Kidney glomerular epithelial cell (primary cell): ENCODE results near the gene STX18.
"Not testable (repeated sequence)": the region's sequence is repeated elsewhere in the genome, so short reads cannot be mapped to it uniquely, and the experiment has no call there.

ENCODE experiments used
- DNase-seq: peaks from one replicate; lab custom pipeline; 2025; lab: John Stamatoyannopoulos, UW

Gene STX18

DNA sequence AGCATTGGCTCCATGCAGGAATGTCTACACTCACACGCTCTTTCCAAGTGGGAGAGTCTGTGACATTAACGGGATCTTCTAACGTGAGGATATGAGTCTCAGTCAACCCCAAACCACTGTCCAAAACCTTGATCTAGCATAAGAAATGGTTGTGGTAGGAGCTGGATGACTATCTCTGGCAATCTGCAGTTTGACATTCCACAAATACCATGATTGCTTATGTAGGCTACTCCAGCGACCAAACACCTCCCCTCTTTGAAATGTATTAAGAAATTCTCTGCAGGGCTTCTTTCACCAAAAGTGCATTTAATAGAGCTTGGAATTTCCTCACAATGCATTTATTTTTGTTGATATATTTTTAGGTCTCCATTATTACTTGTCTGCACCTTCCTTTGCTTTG lies 14.1 kb upstream of the STX18 start:
- DNase-seq, result peak; percentile 49

DNA sequence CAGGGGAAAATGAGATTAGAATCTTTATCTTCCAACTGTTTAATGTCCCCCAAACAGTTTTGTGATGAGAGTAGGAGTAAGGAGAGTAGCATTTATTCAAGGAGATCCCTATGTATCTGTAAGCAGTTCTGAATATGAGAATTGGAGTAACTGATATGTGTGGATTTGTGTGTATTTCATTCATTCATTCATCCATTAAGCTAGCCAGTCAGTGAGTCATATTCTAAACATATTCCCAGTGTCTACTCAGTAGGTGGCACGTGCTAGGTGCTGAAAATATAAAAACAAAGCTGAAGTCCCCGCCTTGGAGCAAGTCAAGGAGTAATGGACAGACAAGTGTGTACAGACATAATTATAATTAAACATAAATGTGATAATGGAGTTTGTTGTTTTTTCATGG lies 12.4 kb upstream of the STX18 start:
- DNase-seq, result no peak

DNA sequence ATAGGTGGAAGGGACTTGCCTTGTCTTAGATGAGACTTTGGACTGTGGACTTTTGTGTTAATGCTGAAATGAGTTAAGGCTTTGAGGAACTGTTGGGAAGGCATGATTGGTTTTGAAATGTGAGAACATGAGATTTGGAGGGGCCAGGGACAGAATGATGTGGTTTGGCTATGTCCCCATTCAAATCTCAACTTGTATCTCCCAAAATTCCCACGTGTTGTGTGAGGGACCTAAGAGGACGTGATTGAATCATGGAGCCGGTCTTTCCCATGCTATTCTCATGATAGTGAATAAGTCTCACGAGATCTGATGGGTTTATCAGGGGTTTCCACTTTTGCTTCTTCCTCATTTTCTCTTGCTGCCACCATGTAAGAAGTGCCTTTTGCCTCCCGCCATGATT lies 10.2 kb upstream of the STX18 start:
- not testable (repeated sequence) for DNase-seq

DNA sequence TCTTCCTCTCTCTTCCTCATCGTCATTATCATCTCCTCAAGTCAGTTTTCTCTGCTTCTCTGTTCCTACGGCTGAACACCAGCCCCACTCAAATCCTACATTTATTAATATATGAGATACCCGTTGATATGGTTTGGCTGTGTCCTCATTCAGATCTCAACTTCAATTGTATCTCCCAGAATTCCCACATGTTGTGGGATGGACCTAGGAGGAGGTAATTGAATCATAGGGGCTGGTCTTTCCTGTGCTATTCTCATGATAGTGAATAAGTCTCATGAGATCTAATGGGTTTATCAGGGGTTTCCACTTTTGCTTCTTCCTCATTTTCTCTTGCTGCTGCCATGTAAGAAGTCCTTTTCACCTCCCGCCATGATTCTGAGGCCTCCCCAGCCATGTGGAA lies 8.3 kb upstream of the STX18 start:
- not testable (repeated sequence) for DNase-seq

DNA sequence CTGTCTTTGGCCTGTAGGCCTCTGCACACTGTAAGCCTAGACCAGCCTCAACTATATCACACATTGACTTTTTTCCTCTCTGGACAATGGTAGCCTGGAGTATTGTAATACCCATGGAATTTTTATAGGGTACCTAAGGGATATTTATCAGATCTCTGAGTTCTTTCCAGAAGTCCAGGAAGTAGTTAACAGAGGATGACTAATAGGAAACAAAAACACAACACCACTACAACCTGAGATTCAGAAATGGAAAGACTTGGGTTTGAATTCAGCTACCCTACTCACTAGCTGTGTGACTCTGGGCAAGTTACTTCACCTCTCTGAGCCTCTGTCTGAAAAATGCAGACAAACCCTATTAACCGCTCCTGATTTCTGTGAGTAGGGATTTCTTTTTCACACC lies 7.7 kb upstream of the STX18 start:
- DNase-seq, result no peak

DNA sequence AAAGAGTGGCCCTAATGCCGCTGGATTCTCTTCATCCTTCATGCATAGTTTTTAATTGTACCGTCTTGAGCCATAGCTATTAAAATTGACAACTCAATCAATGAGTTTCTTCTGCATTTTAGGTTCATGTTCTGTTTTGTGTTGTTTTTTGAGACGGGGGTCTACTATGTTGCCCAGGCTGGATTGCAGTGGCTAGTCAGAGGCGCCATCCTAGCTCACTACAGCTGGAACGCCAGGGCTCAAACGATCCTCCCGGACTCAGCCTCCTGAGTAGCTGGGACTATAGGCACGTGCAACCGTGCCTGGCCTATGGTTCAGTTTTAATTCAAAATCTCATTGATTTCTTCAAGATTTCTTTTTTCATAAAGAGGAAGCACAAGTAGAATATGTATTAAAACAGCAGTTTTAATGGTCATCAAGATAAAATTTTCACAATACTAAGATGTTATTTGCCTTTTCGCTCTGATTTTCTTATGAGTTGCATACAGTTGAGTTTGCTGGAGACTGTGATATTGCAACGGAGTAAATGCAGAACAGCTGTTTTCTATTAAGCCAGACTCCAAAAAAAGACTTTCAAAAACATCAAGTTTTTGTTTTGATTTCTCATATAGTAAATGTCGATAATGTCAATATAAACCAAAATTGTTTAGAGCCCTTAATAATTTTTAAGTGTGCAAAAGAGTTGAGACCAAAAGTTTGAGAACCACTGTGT lies 1.1 kb upstream of the STX18 start:
- no peak for DNase-seq

- DNase-seq, result peak; percentile 48
Observed at GRCh38 chr4:4541040-4541631, 712 bp downstream of the STX18 start.

DNA sequence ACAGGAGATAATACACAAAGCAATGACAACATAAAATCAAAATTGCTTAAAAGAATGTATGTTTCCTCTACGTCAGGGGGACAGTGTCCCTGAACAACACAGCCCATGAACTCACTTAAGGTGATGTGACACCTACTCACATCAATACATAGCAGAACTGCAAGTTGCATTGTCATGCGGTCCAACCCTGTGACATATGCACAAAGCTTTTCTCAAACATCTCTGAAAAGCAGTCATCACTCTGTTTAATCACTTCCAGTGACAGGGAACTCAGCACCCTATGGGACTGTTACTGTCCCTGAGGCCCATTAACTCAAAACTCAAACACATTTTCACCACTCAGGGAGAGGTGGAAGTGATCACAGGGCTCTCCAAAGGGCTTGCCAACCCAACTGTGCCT lies 2.4 kb downstream of the STX18 start:
- DNase-seq, result no peak

DNA sequence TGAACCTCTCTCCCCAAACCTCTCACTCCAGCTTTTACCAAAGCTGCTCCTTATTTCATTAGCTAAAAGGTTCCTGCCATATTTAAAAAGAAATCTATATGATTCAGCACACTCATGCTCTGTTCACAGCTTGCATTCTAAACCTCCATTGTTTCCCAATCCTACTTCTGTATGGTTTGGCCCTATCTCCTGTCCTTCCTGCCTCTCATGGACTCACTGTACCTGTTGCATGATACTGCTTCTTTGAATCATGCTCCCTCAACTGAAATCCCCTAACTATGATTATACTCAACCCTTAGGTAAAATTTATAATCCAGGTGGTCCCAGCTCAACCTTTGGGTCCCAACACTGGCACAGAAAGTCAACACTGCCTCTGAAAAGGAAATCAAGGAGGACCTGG lies 6.3 kb downstream of the STX18 start:
- no peak for DNase-seq

- DNase-seq, result no peak
Observed at GRCh38 chr4:4534515-4535145, 7.2 kb downstream of the STX18 start.

DNA sequence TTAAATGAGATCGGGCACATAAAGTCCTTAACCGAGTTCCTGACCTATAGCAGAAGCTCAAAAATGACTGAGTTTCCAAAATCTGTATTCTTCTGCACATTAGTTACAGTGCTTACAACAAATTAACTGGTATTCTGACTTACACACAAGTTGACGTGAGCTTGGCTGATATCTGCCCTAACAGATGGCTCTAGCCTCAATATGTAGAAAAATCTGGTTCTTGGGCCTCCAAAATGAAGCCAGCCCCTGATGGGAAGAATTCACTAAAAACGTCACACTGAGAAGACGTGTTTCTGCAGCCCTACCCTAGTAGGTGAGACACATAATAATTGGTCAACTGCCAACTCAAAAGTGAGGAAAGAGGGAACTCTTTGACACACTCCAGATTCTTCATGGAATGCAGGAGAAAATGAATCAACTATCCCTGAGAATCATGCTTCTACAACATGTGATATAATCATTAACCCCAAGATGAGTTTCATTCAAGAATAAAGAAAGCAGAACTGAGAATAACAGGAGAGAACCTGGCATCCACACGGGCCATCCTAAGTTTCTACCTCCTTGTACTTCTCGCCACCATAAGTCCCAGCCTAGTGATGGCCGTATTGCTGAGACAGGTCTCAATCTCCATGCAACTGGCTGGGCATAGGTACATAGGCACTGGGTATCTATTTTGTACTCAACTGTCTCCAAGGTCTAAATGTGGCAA lies 8.2 kb downstream of the STX18 start:
- peak; percentile 90 for DNase-seq

DNA sequence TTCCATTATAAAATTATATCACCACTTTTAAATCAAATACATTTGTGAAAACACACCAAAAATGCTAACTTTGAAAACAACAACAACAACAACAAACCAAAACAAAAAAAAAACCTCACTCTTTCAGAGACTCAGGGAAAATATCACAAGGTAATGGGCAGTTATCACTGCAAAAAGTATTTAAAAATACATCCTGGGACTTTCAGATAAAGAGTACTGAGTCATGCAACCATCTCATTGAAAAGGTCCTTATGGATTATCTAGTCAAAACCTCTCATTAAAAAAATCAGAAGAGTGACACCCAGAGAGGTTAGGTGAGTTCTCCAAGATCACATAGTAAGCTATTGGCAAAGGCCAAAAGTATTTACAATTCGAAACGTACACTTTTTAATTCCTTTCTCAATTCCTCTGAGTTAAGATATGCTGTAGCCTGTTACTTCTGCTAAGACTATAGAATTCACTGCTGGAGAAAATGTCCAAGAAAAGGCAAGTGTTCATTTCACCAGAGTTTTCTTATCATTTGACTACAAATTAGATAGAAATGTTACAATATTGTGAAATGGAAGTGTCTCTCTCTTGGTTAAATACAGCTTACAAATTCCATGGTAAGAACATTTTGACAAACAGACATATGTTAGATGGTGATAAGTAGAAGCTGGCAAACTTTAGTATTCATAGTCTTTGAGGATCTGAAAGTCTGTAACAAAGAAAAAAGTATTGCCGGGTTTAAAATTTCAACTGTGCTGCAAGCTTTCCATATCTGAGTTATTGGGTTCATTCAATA lies 9.3 kb downstream of the STX18 start:
- DNase-seq, result no peak

GRCh38 chr4:4529392-4529791 lies 12.5 kb downstream of the STX18 start:
- no peak for DNase-seq

- no peak for DNase-seq
Observed at GRCh38 chr4:4526401-4526800, 15.4 kb downstream of the STX18 start.

DNA sequence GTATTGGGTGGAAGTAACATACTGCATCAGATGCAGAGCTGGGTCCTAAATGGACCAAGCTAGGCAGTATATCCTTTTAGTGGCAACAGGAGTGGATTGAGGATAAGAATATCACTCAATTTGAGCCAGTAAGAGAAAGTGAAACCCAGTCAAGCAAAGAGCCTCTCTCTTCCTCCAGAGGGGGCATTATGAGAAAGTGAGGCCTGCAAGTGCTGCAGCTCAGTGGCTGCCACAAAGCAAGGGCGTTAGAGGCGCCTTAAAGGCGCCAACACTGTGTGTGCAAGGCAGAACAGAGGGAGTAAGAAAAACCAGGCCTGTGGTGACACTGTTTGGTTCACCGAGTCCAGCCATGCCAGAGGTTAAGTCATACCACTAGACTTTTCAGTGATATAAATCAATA lies 17.5 kb downstream of the STX18 start:
- no peak for DNase-seq

GRCh38 chr4:4521731-4522130 lies 20.1 kb downstream of the STX18 start:
- DNase-seq, result no peak

DNA sequence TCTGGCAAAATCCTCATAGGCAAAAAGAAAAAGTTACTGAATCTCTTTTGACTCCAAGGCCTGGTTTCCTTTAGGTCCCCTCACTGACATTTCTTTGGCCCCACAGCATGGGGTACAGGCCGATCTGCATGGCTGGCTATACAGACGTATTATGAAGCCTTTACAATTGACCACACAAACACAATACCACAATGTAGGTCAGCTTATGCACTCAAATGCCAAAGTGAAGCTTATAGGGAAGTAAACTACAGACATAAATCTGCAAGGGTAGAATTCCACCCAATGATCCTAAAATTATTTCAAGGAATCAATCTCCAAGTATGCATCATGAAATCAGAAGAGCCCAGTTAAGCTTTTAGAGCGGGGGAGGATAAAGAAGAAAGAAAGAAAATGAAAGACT lies 20.7 kb downstream of the STX18 start:
- DNase-seq, result no peak

DNA sequence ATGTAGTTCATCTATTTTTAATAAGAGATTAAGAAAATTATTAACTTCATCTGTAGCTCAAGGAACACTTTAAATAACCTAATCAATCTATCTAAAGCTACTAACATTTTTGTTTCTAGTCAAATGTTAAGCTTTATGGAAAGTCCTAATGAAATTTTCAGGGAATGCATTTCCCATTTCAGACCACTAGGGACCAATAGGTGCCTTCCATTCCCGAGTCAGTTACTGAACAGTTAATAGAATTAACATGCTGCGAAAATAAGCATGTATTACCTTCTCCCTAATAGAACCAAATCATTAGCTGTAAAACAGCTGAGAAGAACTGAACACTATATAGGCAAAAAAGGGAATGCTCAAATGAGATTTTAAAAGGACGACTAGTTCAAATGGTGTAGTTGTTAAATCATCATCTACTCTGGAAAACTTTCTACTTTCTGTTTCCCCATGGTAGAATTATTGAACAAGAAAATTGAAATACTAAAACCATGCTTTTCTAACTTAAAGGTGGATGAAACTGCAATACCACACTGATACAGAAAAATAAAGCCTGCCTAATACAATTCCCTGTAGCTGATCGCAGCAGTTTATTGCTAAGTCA lies 22.5 kb downstream of the STX18 start:
- DNase-seq, result no peak

DNA sequence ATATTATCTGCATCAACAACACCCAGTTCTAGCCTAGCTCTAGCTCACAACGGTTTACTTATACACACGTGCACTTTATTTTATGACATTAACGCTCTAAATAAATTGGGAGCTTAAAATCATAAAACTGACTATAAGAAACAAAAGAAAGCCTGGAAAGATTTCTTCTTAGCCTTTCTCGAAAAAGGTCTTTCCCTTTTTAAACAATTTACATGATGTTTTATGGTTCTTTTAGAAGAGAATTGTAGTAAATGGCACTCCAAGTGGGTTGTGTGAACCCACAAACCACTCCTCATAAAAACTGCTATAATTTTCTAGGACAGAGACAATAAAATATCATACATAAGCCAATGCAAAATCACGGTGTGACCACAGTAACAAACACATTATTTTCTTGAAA lies 23.1 kb downstream of the STX18 start:
- no peak for DNase-seq

- DNase-seq, result no peak
Observed at GRCh38 chr4:4514786-4515185, 27.1 kb downstream of the STX18 start.

DNA sequence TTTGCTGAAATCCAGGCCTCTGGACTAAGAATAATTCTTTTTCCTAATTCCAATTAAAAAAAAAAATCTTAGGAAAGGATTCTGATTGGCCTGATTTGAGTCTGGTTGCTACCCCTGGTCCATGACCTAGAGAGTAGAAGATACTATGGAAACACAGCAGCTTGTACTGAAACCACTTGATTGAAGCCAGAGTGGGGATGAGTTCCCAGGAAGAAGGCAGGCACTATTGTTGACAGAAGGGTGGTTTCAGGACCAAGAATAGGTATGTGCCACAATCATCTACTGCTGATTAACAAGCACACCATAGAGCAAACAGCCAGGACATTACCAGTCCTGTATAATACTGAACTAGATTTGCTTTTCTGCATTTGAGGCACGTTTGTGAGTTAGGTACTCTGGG lies 29.6 kb downstream of the STX18 start:
- no peak for DNase-seq

DNA sequence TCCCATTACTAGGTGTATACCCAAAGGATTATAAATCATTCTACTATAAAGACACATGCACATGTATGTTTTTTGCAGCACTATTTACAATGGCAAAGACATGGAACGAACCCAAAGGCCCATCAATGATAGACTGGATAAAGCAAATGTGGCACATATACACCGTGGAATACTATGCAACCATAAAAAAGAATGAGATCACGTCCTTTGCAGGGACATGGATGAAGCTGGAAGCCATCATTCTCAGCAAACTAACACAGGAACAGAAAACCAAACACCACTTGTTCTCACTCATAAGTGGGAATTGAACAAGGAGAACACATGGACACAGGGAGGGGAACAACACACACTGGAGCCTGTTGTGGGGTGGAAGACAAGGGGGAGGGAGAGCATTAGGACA lies 31.2 kb downstream of the STX18 start:
- not testable (repeated sequence) for DNase-seq
